ENCODE results near the gene MAP2K7. TPM values are rescaled to one million over a fixed set of nuclear protein-coding genes. Genes with fewer than 3 reads are reported as not detected.

MAP2K7 gene
- total RNA-seq, 2 donors from 2014 or later = 26.3 to 38.3 TPM

GRCh38 chr19:7864690-7865074 is 39.0 kb upstream of the MAP2K7 start:
- H3K9me3 ChIP-seq = no peaks in the 10 kb centered on the region
- H3K4me1 ChIP-seq = peaks cover 12% of the 10 kb centered on the region
- no peak overlapping the region for H3K4me3 ChIP-seq
- TF ChIP-seq CTCF (IDR thresholded peaks at IDR 0.05) = no peak
- no peak overlapping the region for H3K27ac ChIP-seq
- no peaks in the 10 kb centered on the region for H3K36me3 ChIP-seq
- peaks cover 33% of the 10 kb centered on the region for H3K27me3 ChIP-seq
- H3K9ac ChIP-seq (ENCODE audit: low read depth in 2 of 2, low read length in 2 of 2) = no peak overlapping the region
- intact Hi-C loops (cut with DNase I) = no loop called here
- DNase-seq = no peak

GRCh38 chr19:7865262-7865911 is 38.3 kb upstream of the MAP2K7 start:
- Histone ChIP-seq H3K9me3 (no peaks in the 10 kb centered on the region), H3K4me3 (no peak overlapping the region), H3K27me3 (peaks cover 33% of the 10 kb centered on the region), H3K27ac (no peak overlapping the region), H3K4me1 (peaks cover 12% of the 10 kb centered on the region), H3K9ac (ENCODE audit: low read depth in 2 of 2, low read length in 2 of 2) (no peak overlapping the region), H3K36me3 (no peaks in the 10 kb centered on the region)
- no peak for DNase-seq
- intact Hi-C loops (cut with DNase I) = no loop called here
- TF ChIP-seq CTCF (IDR thresholded peaks at IDR 0.05) = no peak

GRCh38 chr19:7866399-7867091 is 37.1 kb upstream of the MAP2K7 start:
- no peaks in the 10 kb centered on the region for H3K36me3 ChIP-seq
- no peak for DNase-seq
- H3K9me3 ChIP-seq = no peaks in the 10 kb centered on the region
- no peak for TF ChIP-seq CTCF (IDR thresholded peaks at IDR 0.05)
- H3K27me3 ChIP-seq = peaks cover 29% of the 10 kb centered on the region
- no peak overlapping the region for H3K27ac ChIP-seq
- intact Hi-C loops (cut with DNase I) = no loop called here
- H3K4me3 ChIP-seq = no peak overlapping the region
- H3K4me1 ChIP-seq = peaks cover 10% of the 10 kb centered on the region
- H3K9ac ChIP-seq (ENCODE audit: low read depth in 2 of 2, low read length in 2 of 2) = no peak overlapping the region

- Histone ChIP-seq H3K4me1 (peaks cover 4% of the 10 kb centered on the region), H3K9ac (ENCODE audit: low read depth in 2 of 2, low read length in 2 of 2) (no peak overlapping the region), H3K9me3 (no peaks in the 10 kb centered on the region), H3K27me3 (peaks cover 24% of the 10 kb centered on the region), H3K4me3 (no peak overlapping the region), H3K36me3 (no peaks in the 10 kb centered on the region), H3K27ac (no peak overlapping the region)
- no peak for DNase-seq
- TF ChIP-seq CTCF (IDR thresholded peaks at IDR 0.05) = no peak
- intact Hi-C loops (cut with DNase I) = no loop called here
Observed at GRCh38 chr19:7867092-7867844, 36.4 kb upstream of the MAP2K7 start.

GRCh38 chr19:7868326-7868670 is 35.4 kb upstream of the MAP2K7 start:
- H3K4me1 ChIP-seq = peaks cover 4% of the 10 kb centered on the region
- H3K27me3 ChIP-seq = peaks cover 26% of the 10 kb centered on the region
- H3K4me3 ChIP-seq = peak overlapping the region; percentile 56
- DNase-seq = no peak
- intact Hi-C loops (cut with DNase I) = no loop called here
- H3K36me3 ChIP-seq = no peaks in the 10 kb centered on the region
- no peak overlapping the region for H3K27ac ChIP-seq
- H3K9ac ChIP-seq (ENCODE audit: low read depth in 2 of 2, low read length in 2 of 2) = peak overlapping the region; percentile 5 to 24
- TF ChIP-seq CTCF (IDR thresholded peaks at IDR 0.05) = no peak
- H3K9me3 ChIP-seq = no peaks in the 10 kb centered on the region

Measured in colonic mucosa (tissue), 4 donors.